HG03196 (cell line): Measurements from ENCODE around the gene GRK3.
"Not testable (repeated sequence)": the region's sequence is repeated elsewhere in the genome, so short reads cannot be mapped to it uniquely, and the experiment has no call there.

Source experiments
- ATAC-seq: cut with Tn5 transposase; IDR thresholded peaks from one replicate; pipeline ENCODE4 v1.9.1; 2021; ENCODE audit not compliant: unreplicated experiment

Gene GRK3

DNA sequence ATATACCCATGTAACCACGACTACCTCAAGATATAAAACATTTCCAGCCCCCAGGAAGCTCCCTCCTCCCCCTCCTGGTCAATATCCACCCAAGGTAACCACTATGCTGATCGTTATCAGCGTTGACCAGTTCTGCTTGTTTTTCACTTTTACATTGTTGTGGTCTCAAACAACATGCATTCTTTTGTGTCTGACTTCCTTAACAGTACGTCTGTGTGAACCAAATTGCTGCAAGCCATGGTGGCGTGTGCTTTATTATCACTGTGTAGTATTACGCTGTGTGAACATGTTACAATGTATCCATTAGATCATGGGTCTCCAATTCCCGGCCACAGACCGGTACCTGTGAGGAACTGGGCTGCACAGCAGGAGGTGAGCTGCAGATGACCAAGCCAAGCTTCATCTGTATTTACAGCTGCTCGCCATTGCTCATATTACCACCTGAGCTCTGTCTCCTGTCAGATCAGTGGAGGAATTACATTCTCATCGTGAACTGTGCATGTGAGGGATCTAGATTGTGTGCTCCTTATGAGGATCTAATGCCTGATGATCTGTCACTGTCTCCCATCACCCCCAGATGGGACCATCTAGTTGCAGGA, 15.5 kb upstream of the GRK3 start:
- ATAC-seq, result no peak

DNA sequence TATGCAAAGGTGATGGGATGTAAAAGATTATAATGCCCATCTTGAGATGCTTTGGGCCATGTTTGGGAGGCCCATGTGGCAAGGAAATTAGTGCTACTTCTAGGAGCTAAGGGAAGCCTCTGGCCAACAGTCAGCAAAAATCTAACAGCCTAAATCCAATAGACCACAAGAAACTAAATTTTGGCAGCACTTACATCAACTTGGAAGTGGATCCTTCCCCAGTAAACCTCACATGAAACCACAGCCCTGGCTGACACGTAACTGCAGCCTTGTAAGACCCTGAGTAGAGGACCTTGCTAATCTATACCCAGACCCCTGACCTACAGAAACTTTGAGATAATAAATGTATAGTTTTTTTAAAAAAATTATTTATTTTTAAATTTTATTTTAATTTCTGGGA, 13.1 kb upstream of the GRK3 start:
- ATAC-seq, result no peak

DNA sequence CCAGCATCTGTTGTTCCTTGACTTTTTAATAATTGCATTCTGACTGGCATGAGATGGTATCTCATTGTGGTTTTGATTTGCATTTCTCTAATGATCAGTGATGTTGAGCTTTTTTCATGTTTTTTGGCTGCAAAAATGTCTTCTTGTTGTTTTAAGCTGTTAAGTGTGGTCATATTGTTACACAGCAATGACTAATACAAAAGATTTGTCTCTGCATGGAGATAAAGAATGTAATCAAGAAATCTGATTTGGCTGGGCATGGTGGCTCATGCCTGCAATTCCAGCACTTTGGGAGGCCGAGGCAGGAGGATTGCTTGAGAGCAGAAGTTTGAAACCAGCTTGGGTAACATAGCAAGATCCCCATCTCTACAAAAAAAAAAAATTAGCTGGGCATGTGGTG, 12.1 kb upstream of the GRK3 start:
- not testable (repeated sequence) for ATAC-seq

DNA sequence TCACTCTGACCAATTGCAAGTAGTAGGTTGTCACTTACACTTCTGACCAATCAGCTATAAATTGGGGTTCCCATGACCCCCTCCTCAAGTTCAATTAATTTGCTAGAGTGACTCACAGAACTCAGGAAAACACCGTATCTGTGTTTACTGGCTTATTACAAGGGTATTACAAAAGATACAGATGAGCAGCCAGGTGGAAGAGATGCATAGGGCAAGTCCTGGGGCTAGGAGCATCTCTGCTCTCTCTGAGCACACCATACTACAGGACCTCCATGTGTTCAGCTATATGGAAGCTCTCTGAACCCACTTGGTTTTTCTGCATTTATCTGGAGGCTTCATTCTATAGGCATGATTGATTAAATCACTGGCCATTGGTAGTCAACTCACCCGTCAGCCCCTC, 11.3 kb upstream of the GRK3 start:
- no peak for ATAC-seq

DNA sequence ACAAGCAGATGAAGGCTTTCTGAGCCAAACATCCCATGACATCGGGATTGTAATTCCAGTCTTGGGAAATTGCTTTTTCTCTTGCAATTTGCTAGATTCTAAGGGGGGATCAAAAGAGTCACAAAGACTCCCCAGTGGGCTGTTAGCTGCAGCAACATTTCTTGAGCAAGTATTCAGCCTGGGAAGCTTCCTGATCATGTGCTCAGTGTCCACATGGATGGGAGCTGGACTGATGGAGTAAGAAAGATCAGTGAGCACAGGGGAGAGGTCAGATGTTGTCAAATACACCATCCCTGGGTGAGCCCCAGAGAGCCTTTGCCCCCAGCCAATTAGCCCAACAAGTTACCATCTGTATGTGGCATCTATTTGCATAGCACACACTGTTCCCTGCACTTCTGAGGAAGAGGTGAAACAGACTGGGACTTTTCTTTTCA, 10.2 kb upstream of the GRK3 start:
- ATAC-seq, result no peak

DNA sequence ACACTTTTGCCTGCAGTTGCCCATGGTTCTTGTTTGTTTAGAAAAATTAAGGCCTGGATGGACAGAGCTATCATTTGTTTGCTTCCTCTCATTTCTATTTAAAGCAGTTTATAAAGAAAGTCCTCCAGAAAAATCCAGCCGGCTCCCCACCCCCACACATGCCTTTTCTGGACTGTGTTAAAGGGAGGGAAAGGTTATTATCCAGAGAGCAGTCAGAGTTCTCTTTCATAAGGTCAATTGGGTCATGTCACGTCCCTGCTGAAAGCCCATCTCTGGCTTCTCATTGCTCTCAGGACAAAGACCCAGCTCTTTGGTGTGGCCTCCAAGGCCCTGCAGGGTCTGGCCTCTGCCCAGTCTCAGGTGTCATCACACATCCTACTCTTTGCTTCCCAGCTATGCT, 9.8 kb upstream of the GRK3 start:
- no peak for ATAC-seq

DNA sequence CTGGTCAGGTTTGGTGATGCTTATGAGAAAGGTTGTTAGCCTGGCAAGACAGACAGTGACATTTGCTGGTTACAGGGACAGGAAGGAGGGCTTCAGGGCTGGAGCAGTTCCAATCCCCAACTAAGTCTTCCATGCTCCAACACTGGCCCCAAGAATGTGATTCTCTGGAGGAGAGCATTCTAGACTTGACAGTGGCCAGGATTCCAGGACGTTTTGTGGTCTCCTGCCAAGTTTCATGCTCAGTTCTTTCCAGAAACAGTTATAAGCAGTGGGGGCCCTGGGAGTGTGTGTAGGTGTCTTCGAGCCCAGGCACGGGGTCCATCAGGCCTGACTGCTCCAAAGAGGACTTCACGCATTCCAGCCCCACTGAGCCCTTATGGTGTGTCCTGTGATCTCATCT, 8.9 kb upstream of the GRK3 start:
- ATAC-seq, result no peak

DNA sequence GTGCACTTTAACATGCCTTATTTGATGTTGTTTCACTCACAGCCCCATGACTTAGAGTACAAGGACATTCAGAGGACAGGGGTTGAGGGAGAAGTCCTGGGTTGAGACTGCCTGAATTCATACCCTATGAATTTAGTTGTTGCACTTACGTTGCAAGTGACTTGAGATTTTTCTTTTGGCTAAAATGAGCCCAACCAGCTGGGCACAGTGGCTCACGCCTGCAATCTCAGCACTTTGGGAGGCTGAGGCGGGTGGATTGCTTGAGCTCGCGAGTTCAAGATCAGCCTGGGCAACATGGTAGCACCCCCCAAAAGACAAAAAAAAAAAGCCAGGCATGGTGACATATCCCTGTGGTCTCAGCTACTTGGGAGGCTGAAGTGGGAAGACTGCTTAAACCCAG, 7.3 kb upstream of the GRK3 start:
- no peak for ATAC-seq

DNA sequence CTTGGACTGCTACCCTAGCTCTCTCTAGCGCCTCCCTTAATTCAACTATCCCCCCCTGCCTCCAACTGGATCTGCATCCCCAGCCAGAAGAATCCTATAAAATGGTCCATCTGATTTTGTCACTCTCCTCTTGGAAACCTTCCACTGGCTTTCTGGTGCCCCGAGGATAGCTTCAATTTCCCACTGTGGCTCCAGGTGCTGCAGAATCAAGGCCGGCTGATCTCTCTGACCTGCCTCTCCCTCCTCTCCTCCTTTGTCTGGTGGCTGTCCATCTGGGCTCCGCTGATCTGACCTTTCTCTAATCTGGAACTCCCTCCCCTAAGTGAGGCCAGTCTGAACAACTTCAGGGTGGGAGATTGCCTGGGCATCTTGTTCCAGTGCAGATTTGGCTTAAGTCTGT, 6.1 kb upstream of the GRK3 start:
- ATAC-seq, result no peak

DNA sequence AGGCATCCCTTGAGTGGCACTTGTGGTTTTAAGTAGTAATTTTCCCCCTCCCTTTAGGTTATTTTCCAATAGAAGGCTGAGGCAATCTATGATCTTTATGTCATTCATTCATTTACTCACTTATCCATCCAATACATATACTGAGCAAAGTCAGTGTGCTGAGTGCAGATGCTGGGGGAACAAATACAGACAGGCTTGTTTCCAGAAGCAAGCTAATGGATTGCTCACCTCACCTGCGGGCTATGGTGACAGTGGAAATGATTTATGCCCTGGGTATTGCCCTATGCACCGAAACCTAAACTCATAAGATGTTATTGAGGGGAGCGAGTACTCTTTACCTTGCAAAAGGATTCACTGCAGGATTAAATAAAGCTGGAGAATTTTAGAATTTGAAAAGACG, 4.6 kb upstream of the GRK3 start:
- not testable (repeated sequence) for ATAC-seq

DNA sequence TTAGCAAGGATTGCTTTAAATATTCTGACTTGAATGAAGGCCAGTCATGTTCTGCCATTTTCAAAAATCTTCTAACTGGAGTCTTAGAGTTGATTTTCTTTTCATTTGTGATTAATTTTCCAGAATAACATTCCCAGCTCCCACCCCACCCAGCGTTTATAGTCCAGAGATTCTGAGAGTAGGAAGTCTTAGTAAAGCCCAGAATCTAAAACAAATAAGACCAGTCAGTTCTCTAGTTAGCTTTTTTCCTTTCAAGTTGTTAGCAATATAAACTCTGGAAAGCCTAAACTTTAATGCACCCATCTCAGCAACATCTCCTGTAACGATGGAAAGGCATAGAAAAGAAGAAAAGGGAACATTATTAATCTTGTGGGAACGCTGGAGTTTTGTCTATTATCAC, 3.3 kb upstream of the GRK3 start:
- not testable (repeated sequence) for ATAC-seq

DNA sequence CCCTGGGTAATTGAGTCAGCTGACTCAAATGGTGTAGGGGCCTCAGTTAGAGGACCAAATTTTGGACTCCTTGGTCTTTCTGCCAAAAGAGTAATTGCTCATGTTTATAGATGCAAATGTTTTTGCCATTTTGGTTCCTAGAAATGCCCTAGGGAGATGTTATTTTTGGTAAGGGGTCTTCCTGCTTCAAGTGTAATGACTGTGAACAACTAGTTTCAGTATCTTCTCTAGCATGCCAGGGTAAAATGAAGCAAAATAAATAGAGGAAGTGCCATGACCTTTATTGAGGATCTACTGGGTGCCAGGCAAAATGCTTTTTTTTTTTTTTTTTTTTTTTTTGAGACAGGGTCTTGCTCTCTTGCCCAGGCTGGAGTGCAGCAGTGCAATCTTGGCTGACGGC, 2.5 kb upstream of the GRK3 start:
- ATAC-seq, result not testable (repeated sequence)

DNA sequence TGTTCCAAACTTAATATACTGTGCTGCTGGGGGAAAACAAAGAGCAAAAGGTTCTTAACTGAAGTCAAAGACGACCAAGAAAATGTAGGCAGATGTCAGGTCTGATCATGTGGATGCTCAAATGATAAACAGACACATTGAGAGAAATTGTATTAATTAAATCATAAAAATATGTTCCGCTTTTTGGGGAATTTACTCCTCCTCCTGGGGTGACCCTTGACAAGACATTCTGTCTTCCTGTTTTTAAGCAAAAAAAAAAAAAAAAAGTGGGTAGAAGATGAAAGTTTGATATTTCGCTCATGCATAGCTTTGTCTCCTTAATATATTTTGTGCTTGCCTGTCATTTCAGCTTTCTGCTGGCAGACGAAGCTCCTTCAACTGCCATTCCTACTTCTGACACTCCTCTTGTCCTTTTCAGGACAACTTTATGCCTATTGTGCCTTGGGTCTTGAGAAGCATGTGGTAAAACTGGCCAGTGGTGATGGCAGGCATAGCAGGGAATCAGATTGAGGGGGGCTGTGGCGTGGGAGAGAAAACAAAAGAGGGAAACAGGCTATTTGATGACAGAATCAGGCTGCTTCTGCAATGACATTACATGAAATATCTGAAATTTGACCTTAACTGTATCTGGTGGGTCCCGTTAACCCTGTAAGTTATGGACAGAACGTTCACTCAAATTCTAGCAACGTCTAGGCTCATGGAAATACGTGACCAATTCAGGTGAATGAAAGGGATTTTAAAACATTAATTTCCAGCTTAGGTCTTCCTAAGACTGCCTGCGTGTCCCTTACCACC, 1.3 kb upstream of the GRK3 start:
- ATAC-seq, result not testable (repeated sequence)

DNA sequence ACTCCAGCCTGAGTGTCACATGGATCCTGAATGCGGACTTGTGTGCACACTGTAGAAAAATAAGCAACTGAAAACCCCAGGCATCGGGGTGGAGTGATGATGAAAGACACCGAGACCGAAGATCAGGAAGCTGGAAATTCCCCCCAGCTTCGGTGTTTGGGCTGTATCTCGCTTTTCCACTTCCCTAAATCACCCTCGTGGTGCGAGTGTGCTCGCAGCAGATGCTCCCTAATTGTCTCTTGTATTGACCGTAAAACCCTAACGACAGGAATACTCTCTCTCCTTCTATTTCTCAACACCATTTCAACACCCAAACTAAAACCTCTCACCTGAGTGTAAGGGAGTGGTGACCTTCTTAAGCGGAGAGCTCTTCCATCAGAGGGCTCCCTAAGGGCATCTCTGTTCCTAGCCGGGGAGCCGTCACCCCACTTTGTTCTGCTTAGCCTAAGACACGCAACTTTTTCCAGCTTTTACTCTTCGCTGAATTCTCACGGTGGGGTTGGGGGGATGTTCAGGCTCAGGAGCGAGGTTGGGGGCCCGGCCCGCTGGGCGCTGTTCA, 635 bp upstream of the GRK3 start:
- no peak for ATAC-seq

DNA sequence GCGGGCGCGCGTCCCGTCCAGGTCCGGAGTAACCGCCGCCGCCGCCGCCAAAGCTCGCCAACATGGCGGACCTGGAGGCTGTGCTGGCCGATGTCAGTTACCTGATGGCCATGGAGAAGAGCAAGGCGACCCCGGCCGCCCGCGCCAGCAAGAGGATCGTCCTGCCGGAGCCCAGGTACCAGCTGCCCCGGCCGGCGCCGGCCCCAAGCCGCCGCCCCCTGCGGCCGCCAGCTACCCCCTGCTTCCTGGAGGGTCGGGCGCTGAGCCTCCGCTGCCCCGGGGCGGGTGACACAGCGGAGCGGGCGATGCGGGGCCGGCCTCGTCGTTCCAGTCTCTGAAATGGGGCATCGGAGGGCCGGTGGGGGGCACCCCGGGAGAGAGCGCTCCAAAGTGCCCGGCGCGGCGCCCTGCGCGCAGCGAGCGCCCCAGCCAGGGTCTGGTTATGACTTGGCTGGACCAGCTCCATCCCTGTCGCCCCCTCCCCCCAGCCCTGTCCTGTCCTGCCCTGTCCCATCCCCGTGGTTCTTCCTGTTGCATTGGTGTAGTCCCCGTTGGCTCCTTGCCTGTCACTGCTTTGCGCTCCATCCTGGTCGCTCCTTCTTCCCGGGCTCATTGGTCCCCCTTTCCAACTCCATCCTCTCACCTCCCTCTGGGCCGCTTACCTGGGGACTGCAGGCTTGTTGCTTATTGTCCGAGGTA, 653 bp downstream of the GRK3 start:
- ATAC-seq, result no peak

DNA sequence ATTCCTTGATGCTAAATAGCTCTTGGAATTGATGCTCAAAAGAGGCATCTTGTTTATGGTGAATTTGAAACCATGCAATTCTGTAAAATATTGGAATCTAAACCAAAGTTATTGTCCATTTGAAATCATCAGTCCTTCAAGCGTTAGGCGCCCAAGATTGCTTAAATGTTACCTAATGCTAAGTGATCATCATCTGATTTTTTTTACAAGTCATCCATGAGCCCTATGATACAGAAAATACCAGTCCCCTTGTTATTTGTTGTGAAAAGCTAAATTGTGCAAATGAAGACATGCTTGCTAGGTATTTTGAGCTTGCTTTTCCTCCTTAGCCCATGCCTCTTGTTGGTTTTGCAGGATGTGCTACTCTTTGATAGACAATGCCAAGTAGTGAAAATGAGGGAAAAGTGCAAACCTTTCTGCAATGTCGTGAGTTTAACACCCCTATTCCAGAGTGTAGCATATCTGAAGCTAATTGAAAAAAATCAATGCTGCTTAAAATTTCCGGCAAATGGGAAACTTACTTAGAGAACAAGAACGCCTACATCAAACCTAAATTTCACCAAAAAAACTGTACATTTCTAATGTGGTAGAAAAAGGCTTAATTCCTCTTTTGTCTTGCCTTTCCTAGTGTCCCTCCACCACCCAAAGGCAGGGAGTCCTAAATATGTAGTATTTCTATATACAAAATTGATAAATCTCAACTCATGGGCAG, 1.9 kb downstream of the GRK3 start:
- no peak for ATAC-seq

DNA sequence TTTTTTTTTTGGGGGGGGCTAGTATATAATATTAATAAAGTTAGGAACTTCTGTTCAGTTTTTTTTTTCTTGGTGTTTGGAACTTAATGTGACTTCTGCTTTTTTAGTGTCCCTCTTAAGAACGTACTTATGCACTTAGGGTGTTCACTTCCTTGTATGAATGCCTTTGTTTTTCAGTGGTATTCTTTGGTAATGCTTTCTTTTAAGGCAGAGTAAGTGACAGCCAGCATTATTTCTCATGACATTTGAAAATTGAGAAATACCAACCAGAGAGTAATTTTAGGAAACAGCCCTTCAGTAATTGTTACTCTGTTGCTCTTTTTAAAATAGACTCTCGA, 2.4 kb downstream of the GRK3 start:
- no peak for ATAC-seq

DNA sequence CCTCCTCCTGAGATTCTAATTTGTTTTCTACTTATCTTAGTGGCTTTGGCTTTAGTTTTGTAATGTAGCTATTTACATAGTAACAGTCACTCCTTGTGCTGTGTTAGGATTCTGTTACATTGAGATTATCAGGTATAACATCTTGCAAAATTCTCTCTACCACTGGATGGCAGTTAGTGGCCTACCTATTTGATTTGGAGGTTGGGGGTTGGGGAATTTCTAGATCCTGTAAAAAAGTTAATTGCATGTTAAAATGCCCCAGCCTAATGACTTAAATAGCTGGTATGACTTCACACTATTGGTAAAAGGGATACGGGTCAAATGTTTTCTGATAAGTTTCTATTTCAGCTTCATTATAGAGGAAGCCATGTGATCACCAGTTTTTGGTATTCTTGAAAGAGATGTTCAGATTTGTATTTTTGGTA, 2.8 kb downstream of the GRK3 start:
- ATAC-seq, result no peak

DNA sequence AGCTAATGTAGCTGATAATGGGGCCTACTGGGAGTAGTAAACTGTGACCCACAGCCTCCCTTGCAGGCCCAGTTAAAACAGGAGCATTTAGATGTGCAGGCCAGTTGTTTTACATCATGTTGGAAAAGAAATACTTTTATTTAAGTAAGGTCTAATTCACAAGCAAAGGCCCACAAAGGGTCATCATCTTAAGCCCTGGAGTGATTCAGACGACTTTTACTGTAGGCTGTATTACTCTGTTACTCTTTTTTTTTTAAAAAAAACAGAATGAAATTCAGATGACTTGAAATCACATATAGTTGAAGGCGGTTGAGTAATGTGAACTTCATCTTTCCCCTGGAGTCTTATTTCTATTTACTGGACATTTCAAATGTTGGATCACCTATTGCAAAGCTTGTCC, 3.6 kb downstream of the GRK3 start:
- ATAC-seq, result not testable (repeated sequence)

DNA sequence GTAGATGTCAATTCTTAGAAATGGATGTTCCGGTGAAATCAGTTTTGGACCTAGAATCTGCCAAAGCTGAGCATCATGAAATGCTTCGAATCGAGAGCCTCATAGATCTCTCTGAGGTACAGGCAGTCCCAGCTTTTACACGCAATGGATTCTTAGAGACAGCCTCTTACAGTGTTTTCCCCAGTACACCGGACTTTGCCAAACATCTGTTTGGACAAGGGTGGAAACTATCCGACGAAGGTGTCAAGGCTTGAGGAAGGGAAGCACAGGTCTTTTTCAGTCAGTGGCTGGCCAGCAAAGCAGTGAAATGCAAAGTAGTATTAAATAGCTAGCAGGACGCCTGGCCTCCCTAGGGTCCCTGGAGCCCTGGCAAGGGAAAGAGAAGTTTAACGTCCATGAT, 4.9 kb downstream of the GRK3 start:
- no peak for ATAC-seq

DNA sequence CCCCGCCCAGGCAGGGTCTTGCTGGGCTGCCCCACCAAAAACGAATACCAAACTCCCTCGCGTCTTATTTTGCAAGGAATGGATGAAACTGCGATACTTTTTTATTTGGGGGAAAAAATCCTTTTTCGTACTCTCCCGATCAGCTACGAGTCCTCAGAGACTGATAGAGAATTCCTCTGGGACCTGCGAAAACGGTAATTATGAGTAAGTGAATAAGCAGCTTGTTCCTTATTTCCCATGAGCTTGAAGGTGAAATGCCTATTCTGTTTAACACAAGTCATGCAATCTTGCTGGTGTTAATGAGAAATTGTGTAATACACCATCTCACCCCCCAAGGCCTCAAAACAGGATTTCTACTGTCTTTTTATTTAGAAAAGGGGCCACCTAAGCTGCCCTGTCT, 5.5 kb downstream of the GRK3 start:
- no peak for ATAC-seq
